Sigmoid colon (tissue), 7 donors: ENCODE results near the gene UBA3. TPM values are rescaled to one million over a fixed set of nuclear protein-coding genes. Genes with fewer than 3 reads are reported as not detected.

Experiments used
- DNase-seq: peaks from one replicate; pipeline ENCODE4 v3.0.0-alpha.2; 2019
- H3K27ac ChIP-seq, 4 donors: fragments of 200-600 bp; sonication (generic); one replicate each; pipeline ENCODE4 v1.5.1; 2016 to 2019; ENCODE audit warnings: mild to moderate bottlenecking in 1 of 4
- H3K27me3 ChIP-seq, 3 donors: fragments of 200-600 bp; sonication (generic); one replicate each; pipeline ENCODE4 v1.5.1; 2019; ENCODE audit warnings: mild to moderate bottlenecking in 1 of 3
- H3K36me3 ChIP-seq, 4 donors: fragments of 200-600 bp; sonication (generic); one replicate each; pipeline ENCODE4 v1.5.1; 2016 to 2019
- H3K4me1 ChIP-seq, 4 donors: fragments of 200-600 bp; sonication (generic); one replicate each; pipeline ENCODE4 v1.5.1; 2017 to 2019
- H3K4me3 ChIP-seq, 4 donors: fragments of 200-600 bp; sonication (generic); one replicate each; pipeline ENCODE4 v1.5.1; 2017 to 2019; ENCODE audit warnings: mild to moderate bottlenecking in 2 of 4, moderate library complexity in 1 of 4
- H3K9me3 ChIP-seq, 4 donors: fragments of 200-600 bp in 3 of 4; sonication (generic) in 3 of 4; one replicate each; pipeline versions ENCODE4 v1.5.1 to v1.6.1; 2013 to 2019
- EP300 ChIP-seq, 4 donors: sonication (generic); formaldehyde crosslinking; IDR thresholded peaks; one replicate each; pipeline ENCODE4 v1.6.1; 2017; ENCODE audit warnings: antibody characterized with exemption in 4 of 4
- POLR2A ChIP-seq, 2 donors: fragments of 450-650 bp; IDR thresholded peaks; one replicate each; pipeline ENCODE4 v1.6.1; 2016; ENCODE audit warnings: antibody characterized with exemption in 2 of 2, mild to moderate bottlenecking in 2 of 2, moderate library complexity in 2 of 2
- POLR2AphosphoS5 ChIP-seq, 4 donors: sonication (generic); formaldehyde crosslinking; IDR thresholded peaks; one replicate each; pipeline ENCODE4 v1.6.1; 2017; ENCODE audit warnings: antibody characterized with exemption in 4 of 4
- WGBS, 2 donors: extraction: QIAGEN DNeasy Blood & Tissue Kit; methylation state at CpG; one replicate each; pipeline ENCODE4 v1.1.7; 2013; 5-methylcytosine and 5-hydroxymethylcytosine counted together
- intact Hi-C: fragments of 100-400 bp; cut with DNase I; formaldehyde crosslinking; loops from one replicate; pipeline ENCODE4 v1.15.1; 2023
- polyA plus RNA-seq, 3 donors: library from polyadenylated mRNA; stranded (reverse); fragments of 200-250 nt; gene quantifications; one replicate each; pipeline ENCODE4 v1.2.3, GENCODE V29; 2013
- total RNA-seq, 4 donors: library from RNA; depleted of rRNA; stranded (reverse); fragments of >200 nt; gene quantifications; one replicate each; pipeline ENCODE4 v1.1.0, GENCODE V29; 2016
- TF ChIP-seq, protein P1 (sequence below), 4 experiments: fragments of 450-650 bp in 3 of 4; fragments of 200-600 bp in 1 of 4; IDR thresholded peaks; one replicate each; pipeline ENCODE4 v1.5.1; 2016 to 2019; ENCODE audit warnings: antibody characterized with exemption in 4 of 4, mild to moderate bottlenecking in 3 of 4, moderate library complexity in 2 of 4
- donor health status: healthy with polysubstance abuse.
- donor health status: Bipolar disorder and iron deficiency.
- donor health status: healthy.

UBA3 gene
- total and polyA plus RNA-seq, 7 donors, result 36.6 to 84.9 (median 54.6) TPM

DNA sequence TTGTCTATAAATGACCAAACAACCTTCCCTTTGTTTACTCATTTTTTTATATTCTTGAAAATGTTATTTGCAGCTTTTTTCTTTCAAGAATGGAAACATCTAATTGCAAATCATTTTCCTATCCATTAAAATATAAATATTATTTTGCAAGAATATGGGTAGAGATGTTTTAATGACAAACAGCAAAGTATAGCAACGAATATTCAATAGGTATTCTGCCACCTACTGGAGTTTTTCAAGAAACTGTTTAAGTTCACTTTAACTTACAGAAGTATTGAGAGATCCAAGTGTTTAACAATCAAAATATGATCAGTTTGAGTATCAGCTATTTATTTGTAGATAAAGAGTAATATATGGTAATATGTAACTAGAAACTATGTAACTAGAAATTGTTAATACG lies 59.7 kb downstream of the UBA3 start:
- TF ChIP-seq, protein P1, sequence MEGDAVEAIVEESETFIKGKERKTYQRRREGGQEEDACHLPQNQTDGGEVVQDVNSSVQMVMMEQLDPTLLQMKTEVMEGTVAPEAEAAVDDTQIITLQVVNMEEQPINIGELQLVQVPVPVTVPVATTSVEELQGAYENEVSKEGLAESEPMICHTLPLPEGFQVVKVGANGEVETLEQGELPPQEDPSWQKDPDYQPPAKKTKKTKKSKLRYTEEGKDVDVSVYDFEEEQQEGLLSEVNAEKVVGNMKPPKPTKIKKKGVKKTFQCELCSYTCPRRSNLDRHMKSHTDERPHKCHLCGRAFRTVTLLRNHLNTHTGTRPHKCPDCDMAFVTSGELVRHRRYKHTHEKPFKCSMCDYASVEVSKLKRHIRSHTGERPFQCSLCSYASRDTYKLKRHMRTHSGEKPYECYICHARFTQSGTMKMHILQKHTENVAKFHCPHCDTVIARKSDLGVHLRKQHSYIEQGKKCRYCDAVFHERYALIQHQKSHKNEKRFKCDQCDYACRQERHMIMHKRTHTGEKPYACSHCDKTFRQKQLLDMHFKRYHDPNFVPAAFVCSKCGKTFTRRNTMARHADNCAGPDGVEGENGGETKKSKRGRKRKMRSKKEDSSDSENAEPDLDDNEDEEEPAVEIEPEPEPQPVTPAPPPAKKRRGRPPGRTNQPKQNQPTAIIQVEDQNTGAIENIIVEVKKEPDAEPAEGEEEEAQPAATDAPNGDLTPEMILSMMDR (IDR thresholded peaks at IDR 0.05), result peak in 1 of 4 experiments; percentile 15
- TF ChIP-seq POLR2AphosphoS5 (IDR thresholded peaks at IDR 0.05), result no peak
- Histone ChIP-seq H3K4me1 (peaks cover 0 to under 1% (median 0%) of the 10 kb centered on the region in 4 donors), H3K36me3 (peaks cover 6 to 60% (median 18%) of the 10 kb centered on the region in 4 donors), H3K27ac (no peak overlapping the region), H3K27me3 (no peaks in the 10 kb centered on the region), H3K9me3 (no peaks in the 10 kb centered on the region), H3K4me3 (no peak overlapping the region)
- intact Hi-C loops, result no loop called here
- WGBS, 2 donors, result 22 to 52% methylated on average over 2 of the region's 2 CpGs
- DNase-seq, result no peak

DNA sequence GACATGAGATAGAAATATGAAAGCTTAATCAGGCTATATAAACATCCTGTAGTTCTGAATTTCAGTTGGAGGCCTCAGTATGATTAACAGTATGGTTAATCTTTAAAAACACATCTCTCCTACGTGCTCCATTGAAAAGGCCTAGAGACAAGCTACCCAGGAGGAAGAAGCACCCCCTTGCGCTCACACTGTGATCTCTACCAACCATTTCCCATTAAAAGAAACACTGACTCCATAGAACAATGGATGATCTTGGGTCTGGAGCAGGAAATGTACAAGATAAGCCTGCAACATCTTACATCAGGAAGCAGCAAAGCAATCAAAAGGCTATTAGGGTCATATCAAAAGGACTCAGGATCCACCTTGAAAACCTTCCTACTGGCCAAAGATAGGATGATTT lies 63.3 kb downstream of the UBA3 start:
- intact Hi-C loops, result no loop called here
- WGBS, 2 donors, result 81 to 88% methylated on average over 2 of the region's 2 CpGs
- H3K4me1 ChIP-seq, result peaks cover 0 to 19% (median 17%) of the 10 kb centered on the region in 4 donors
- DNase-seq, result no peak
- H3K4me3 ChIP-seq, result no peak overlapping the region
- TF ChIP-seq POLR2A (IDR thresholded peaks at IDR 0.05) (no peak), POLR2AphosphoS5 (IDR thresholded peaks at IDR 0.05) (no peak), EP300 (IDR thresholded peaks at IDR 0.05) (no peak)
- TF ChIP-seq, protein P1 (IDR thresholded peaks at IDR 0.05), result no peak
- H3K27me3 ChIP-seq, result no peaks in the 10 kb centered on the region
- no peaks in the 10 kb centered on the region for H3K9me3 ChIP-seq
- no peak overlapping the region for H3K27ac ChIP-seq
- peaks cover 0 to 25% (median 3%) of the 10 kb centered on the region in 4 donors for H3K36me3 ChIP-seq

- WGBS, 2 donors, result 96 to 97% methylated on average over 4 of the region's 4 CpGs
- Histone ChIP-seq H3K4me3 (no peak overlapping the region), H3K27ac (no peak overlapping the region), H3K27me3 (no peaks in the 10 kb centered on the region), H3K36me3 (peaks cover 0 to 17% (median 0%) of the 10 kb centered on the region in 4 donors), H3K9me3 (no peaks in the 10 kb centered on the region), H3K4me1 (peaks cover 0 to 27% (median 22%) of the 10 kb centered on the region in 4 donors)
- DNase-seq, result no peak
- intact Hi-C loops, result no loop called here
- TF ChIP-seq EP300 (IDR thresholded peaks at IDR 0.05) (no peak), POLR2AphosphoS5 (IDR thresholded peaks at IDR 0.05) (no peak), POLR2A (IDR thresholded peaks at IDR 0.05) (no peak)
- TF ChIP-seq, protein P1 (IDR thresholded peaks at IDR 0.05), result no peak
Measured at GRCh38 chr3:69016102-69016501, 64.1 kb downstream of the UBA3 start.

GRCh38 chr3:69014022-69014580 lies 66.1 kb downstream of the UBA3 start:
- no peak for TF ChIP-seq POLR2AphosphoS5 (IDR thresholded peaks at IDR 0.05)
- TF ChIP-seq, protein P1 (IDR thresholded peaks at IDR 0.05), result no peak
- no peak for TF ChIP-seq POLR2A (IDR thresholded peaks at IDR 0.05)
- TF ChIP-seq EP300 (IDR thresholded peaks at IDR 0.05), result no peak
- Histone ChIP-seq H3K4me1 (peaks cover 0 to 47% (median 42%) of the 10 kb centered on the region in 4 donors), H3K36me3 (peaks cover 0 to 12% (median 0%) of the 10 kb centered on the region in 4 donors), H3K27ac (peak overlapping the region; percentile 93 to 99 (median 99)), H3K9me3 (no peaks in the 10 kb centered on the region), H3K4me3 (peak overlapping the region; percentile 65 to 96 (median 84)), H3K27me3 (no peaks in the 10 kb centered on the region)
- no peak for DNase-seq
- WGBS, 2 donors, result 8 to 12% methylated on average over 11 of the region's 11 CpGs
- intact Hi-C loops, result no loop called here
